Activated CD4-positive, alpha-beta T cell treated with anti-CD3 and anti-CD28 coated beads, Interleukin-2, amount 50 U/mL, for 24 hours (primary cell): Measurements from ENCODE around the gene STRN3.
"Not testable (repeated sequence)": the region's sequence is repeated elsewhere in the genome, so short reads cannot be mapped to it uniquely, and the experiment has no call there.

Experiments used
- DNase-seq, 2 donors: peaks; one replicate each; pipeline ENCODE4 v3.0.0-alpha.2; 2020; ENCODE audit warnings: low read depth in 1 of 2, low spot score in 1 of 2

Gene STRN3, protein sequence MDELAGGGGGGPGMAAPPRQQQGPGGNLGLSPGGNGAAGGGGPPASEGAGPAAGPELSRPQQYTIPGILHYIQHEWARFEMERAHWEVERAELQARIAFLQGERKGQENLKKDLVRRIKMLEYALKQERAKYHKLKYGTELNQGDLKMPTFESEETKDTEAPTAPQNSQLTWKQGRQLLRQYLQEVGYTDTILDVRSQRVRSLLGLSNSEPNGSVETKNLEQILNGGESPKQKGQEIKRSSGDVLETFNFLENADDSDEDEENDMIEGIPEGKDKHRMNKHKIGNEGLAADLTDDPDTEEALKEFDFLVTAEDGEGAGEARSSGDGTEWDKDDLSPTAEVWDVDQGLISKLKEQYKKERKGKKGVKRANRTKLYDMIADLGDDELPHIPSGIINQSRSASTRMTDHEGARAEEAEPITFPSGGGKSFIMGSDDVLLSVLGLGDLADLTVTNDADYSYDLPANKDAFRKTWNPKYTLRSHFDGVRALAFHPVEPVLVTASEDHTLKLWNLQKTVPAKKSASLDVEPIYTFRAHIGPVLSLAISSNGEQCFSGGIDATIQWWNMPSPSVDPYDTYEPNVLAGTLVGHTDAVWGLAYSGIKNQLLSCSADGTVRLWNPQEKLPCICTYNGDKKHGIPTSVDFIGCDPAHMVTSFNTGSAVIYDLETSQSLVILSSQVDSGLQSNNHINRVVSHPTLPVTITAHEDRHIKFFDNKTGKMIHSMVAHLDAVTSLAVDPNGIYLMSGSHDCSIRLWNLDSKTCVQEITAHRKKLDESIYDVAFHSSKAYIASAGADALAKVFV

DNA sequence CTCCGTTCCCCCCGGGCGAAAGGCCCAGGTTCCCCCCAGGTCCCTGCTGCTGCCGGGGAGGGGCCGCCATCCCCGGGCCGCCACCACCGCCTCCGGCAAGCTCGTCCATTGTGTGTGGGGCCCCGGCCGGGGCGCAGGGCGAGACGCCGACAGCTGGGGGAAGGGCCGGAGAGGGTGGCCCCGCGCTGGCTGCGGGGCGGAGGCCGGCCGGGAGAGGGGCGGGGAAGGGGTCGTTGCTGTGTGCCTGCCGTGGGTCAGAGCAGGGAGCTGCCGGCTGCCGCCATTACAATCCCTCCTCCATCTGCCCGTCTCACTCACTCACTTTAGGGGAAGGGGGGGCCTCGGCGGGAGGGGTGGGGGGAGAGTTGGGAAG is at the start of gene STRN3:
Gene STRN3, minus strand, starts transcription at position 303 of the 373 bp plus-strand sequence. Its CDS starts 194 bp downstream, at position 109.
- peak in 1 of 2 donors; percentile 5 for DNase-seq

DNA sequence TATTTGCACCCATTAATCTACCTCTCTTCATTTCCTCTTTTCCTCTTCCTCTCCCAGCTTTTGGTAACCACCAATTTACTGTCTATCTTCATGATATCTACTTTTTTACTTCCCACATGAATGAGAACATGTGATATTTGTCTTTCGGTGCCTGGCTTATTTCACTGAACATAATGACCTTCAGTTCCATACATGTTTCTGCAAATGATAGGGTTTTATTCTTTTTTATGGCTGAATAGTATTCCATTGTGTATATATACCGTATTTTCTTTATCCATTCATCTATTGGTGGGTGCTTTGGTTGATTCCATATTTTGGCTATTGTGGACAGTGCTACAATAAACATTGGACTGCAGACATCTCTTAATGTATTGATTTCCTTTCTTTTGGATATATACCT is 49.0 kb upstream of the STRN3 start:
- DNase-seq, result no peak

DNA sequence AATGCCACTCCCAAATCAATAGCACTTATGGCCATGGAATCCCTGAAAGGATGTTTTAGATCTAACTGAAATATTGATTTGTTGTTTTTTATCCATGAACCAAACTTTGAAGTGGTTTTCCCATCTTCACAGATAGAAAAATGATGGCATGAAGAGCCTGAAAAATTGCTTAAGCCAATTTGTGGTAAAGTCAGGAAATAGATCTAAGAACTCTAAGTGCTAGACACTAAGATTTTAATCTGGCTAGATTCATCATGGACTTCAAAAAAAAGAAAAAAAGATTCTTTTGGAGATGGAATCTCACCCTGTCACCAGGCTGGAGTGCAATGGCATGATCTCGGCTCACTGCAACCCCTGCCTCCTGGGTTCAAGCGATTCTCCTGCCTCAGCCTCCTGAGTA is 45.0 kb upstream of the STRN3 start:
- DNase-seq, result no peak

DNA sequence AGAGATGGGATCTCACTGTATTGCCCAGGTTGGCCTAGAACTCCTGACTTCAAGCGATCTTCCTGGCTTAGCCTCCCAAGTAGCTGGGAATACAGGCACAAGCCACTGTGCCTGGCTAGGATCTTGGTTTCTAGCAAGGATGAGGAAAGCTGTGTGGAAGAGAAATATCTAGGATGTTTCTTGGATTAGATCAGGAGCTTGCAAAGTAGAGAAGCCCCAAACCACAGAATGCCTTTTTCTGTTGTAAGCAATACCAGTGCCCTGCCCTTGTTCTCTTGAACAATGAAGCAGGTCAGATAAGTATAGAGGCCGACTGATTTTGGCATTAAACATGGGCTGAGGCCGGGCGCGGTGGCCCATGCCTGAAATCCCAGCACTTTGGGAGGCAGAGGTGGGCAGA is 44.3 kb upstream of the STRN3 start:
- DNase-seq, result no peak

DNA sequence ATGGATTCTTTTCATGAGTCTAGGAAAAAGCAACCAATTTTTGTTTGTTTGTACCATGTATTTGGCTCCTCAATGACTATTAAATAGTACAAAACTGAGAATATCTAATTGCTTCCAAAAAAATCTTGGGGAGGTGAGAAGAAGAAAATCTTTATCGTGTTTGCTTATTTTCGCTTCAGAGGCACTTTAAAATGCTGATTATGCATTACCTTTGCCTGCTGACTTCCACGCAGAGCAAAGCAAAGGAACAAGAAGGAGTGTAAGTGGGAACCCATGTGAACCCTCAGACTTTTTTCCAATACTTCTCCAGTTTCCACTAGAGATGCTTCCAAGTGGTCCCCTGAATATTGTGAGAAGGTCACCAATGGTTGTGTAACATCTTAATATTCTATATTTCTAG is 43.2 kb upstream of the STRN3 start:
- no peak for DNase-seq

DNA sequence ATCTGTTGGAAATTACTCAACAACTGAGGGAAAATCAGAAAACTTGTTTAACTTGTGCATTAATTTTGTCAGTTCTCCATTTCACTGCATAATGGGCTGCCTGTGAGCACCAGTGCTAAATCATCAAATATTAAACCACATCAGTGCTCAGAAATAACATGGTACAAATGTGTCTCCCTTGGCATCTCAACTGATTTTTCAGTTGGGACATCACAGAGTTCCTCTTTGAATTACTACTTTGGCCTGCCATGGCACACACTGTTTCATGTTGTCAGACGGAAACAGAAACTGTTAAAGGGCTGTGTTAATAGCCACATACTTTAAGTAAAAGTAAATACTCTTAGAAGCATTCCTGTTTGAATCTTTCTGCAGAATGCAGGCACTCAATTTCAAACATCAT is 42.1 kb upstream of the STRN3 start:
- no peak for DNase-seq

DNA sequence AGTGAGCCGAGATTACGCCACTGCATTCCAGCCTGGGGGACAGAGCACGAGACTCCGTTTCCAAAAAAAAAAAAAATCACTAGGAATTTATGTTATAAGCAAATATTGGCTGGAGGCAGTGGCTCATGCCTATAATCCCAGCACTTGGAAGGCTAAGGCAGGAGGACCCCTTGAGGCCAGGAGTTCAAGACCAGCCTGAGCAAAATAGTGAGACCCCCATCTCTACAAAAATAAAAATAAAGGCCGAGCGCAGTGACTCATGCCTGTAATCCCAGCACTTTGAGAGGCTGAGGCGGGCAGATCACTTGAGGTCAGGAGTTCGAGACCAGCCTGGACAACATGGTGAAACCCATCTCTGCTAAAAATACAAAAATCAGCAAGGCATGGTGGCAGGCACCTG is 36.7 kb upstream of the STRN3 start:
- not testable (repeated sequence) for DNase-seq

DNA sequence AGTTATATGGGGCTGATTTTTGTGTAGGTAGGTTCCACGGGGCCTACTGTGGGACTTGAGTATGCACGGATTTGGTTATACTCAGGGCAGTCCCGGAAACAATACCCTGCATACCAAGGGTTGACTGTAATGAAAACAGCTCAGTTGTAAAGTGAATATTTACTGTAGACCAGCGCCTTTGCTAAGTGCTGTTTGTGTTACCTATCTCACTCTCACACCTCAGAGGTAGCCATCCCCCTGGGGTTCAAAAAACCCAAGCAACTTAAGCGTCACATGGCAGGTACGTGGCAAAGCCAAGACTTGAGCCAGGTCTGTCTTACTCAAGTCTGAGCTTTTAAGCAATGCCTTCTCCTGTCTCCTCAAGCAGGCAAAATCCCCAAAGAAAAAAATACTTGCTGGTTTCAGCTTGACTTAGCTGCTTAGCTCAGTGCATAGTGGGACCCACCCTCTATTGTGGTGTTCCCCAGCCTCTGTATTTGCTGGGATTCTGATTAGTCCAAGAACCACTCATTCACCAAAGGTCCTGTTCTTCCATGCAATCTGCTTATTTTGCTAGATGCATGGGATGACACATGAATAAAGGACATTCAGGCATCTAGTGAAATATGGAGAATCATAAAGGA is 34.2 kb upstream of the STRN3 start:
- DNase-seq, result no peak

DNA sequence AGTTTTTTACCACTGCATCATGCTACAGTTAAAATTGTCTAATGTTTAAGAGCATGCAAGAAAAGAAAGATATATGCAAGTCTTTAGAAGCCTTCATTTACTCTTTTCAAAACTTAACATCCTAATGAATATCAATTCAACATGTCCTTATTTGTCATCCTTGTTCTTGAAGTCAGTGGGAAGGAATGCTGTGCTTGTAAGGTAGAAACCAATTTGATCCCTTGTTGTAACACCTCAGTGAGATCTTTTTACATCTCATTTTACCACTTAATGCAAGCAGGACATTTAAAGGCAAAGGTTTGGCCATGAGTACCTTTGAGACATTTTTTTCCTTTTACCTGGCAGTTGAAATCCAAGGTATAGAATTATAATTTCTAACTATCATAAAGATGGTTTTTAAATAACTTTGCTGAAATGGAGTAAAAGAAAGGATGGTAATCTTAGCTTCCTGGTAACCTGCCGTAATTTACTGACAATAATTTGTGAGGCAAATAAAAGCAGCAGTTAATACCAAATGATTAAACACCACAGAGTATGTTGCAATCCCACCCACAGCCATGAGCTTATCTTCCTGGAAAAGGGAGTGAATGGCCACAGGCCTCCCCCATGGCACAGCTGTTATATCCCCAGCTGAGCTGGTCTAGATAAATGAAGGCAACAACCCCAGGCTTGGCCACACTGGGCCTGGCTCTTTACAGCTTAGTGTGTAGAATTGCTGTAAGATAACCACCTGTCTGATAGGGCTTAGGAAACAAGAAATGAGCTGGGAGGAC is 33.2 kb upstream of the STRN3 start:
- DNase-seq, result no peak

DNA sequence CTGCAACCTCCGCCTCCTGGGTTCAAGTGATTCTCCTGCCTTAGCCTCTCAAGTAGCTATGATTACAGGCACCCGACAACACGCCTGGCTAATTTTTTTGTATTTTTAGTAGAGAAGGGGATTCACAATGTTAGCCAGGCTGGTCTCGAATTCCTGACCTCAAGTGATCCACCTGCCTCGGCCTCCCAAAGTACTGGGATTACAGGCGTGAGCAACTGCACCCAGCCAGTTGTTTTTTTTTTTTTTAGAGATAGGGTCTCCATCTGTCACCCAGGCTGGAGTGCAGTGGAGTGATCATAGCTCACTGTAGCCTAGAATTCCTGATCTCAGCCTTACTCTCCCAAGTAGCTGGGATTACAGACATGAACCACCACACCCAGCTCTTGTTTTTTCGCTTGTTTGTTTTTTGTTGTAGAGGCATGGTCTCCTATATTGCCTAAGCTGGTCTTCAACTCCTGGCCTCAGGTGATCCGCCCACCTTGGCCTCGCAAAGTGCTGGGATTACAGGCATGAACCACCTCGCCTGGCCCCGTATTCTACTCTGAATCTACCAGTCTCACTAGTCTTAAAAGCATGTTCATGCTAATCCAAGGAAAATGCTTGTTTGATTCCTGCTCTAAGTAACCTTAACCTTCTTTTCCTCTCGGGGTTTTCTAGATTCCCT is 31.7 kb upstream of the STRN3 start:
- no peak for DNase-seq

DNA sequence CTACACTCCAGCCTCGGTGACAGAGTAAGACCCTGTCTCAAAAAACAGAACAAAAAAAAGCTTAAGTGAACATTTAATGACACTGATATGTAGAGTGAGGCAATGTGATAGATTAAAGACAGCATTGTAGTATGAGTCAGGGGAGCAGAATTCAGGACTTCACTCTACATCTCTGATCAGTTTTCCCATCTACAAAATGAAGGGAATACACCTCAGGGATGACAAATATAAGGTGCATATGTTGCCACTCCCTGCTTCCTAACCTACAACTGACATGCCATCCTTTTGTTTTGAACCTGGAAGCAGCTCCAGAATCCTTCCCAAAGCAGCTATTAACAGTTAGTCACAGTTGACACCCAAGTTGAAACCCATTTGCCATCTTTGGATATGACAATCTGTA is 30.9 kb upstream of the STRN3 start:
- no peak for DNase-seq

DNA sequence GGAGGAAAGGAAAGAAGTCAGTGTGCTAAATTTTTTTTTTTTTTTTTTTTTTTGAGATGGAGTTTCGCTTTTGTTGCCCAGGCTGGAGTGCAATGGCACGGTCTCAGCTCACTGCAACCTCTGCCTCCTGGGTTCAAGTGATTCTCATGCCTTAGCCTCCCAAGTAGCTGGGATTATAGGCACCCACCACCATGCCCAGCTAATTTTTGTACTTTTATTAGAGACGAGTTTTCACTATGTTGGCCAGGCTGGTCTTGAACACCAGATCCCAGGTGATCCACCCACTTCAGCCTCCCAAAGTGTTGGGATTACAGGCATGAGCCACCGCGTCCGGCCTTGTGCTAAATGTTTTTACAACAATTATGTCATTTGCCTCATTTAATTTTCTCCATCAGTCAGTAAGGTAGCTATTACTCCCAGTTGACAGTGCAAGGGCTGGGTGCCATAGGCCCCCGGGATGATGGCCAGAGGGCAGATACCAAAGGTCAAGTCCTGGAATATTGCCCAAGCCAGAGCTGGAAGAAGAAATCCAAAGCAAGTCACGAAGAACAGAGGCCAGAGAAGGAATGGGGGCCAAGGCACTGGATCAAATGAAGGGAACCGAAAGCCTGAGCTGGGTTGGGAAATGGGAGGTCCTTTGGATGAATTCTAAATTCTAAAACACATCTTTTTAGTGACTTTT is 26.9 kb upstream of the STRN3 start:
- not testable (repeated sequence) for DNase-seq

DNA sequence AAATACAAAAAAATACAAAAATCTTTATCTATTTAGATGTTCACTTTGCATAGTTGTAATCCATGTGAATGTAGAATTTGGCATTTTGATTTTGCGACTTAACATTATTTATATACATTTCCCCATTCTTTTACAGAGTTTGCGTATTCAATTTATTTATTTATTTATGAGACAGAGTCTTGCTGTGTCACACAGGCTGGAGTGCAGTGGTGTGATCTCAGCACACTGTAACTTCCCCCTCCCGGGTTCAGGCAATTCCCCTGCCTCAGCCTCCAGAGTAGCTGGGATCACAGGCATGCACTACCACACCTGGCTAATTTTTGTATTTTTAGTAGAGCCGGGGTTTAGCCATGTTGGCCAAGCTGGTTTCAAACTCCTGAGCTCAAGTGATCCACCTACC is 25.3 kb upstream of the STRN3 start:
- DNase-seq, result no peak

DNA sequence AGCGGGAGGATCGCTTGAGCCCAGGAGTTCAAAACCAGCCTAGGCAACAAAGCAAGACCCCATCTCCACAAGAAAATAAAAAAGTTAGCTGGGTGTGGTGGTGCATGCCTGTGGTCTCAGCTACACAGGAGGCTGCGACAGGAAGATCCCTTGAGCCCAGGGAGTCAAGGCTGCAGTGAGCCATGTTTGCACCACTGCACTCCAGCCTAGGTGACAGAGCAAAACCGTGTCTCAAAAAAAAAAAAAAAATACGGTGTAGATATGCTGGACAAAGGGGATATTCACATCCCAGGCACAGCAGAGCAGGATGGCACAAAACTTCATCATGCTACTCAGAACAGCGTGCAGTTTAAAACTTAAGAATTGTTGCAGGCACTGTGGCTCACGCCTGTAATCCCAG is 24.8 kb upstream of the STRN3 start:
- no peak for DNase-seq

DNA sequence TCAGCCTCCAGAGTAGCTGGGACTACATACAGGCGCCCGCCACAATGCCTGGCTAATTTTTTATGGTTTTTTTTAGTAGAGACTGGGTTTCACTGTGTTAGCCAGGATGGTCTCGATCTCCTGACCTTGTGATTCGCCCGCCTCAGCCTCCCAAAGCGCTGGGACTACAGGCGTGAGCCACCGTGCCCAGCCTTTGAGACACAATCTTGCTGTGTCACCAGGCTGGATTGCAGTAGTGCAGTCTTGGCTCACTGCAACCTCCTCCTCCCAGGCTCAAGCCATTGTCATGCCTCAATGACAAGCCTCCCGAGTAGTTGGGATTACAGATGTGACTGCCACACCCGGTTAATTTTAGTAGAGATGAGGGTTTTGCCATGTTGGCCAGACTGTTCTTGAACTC is 21.3 kb upstream of the STRN3 start:
- DNase-seq, result no peak

DNA sequence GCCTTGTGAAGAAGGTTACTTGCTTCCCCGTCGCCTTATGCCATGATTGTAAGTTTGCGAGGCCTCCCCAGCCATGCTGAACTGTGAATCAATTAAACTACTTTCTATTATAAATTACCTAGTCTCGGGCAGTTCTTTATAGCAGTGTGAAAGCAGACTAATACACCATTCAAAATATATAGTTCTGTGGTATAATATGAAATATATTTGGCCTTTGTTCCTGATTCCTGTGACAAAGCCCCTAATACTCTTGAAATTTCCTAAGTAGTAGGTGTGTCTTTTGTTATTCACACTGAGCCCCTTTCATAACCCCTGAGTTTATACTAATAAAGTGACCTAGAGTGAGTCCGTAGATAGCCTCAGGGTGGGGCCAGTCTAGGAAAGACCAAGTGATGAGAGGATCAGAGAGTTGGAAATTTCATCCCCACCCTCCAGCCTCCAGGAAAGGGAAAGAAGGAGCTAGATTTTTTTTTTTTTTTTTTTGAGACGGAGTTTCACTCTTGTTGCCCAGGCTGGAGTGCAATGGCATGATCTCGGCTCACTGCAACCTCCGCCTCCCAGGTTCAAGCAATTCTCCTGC is 19.4 kb upstream of the STRN3 start:
- no peak for DNase-seq

DNA sequence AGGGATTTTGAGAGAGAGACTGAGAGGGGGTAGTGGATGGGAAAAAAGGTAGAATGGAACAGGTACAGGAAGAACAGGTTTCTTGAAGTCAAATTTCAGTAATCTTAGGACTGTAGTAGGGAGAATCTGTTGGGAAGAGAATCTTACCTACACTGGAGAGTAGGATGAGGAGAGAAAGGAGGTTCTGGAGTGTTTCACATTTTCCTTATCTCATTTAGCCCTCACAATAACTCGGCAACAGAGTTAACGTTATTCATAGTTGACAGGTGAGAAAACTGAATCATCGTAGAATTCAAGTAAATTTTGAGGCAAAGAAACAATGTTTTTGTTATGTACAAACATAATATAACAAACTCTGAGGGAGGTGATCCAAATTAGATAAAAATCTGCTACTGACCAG is 17.2 kb upstream of the STRN3 start:
- DNase-seq, result no peak

DNA sequence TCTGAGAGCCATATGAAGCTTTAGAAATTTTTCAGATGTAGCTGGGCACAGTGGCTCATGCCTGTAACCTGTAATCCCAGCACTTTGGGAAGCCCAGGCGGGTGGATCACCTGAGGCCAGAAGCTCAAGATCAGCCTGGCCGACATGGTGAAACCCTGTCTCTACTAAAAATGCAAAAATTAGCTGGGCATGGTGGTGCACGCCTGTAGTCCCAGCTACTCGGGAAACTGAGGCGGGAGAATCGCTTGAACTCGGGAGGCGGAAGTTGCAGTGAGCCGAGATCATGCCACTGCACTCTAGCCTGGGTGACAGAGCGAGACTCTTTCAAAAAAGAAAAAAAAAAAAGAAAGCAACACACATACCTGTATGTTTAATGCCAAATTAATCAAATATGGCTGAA is 16.7 kb upstream of the STRN3 start:
- not testable (repeated sequence) for DNase-seq

DNA sequence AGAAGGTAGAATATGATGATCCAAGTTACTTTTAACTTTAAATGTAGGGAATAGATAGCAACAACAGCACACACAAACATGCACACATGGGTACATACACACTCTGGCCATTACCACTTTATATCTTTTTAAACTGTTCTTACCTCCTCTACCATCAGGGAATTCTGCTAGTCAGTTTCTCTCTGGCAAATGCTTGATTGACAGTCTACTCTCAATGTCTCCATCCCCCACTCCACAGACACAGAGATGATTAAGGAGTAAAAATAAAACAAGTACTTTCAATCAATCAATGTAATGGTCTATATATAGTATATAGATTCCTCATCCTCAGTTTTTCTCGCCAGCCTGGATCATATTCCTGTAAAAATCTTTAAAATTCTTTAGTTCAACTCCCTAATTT is 16.1 kb upstream of the STRN3 start:
- DNase-seq, result no peak
